Eye (tissue), 1 donor: ENCODE results near the gene ZHX3.

Experiments
- DNase-seq: peaks from one replicate; pipeline ENCODE4 v3.0.0-alpha.2; 2015

Gene ZHX3, protein sequence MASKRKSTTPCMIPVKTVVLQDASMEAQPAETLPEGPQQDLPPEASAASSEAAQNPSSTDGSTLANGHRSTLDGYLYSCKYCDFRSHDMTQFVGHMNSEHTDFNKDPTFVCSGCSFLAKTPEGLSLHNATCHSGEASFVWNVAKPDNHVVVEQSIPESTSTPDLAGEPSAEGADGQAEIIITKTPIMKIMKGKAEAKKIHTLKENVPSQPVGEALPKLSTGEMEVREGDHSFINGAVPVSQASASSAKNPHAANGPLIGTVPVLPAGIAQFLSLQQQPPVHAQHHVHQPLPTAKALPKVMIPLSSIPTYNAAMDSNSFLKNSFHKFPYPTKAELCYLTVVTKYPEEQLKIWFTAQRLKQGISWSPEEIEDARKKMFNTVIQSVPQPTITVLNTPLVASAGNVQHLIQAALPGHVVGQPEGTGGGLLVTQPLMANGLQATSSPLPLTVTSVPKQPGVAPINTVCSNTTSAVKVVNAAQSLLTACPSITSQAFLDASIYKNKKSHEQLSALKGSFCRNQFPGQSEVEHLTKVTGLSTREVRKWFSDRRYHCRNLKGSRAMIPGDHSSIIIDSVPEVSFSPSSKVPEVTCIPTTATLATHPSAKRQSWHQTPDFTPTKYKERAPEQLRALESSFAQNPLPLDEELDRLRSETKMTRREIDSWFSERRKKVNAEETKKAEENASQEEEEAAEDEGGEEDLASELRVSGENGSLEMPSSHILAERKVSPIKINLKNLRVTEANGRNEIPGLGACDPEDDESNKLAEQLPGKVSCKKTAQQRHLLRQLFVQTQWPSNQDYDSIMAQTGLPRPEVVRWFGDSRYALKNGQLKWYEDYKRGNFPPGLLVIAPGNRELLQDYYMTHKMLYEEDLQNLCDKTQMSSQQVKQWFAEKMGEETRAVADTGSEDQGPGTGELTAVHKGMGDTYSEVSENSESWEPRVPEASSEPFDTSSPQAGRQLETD

DNA sequence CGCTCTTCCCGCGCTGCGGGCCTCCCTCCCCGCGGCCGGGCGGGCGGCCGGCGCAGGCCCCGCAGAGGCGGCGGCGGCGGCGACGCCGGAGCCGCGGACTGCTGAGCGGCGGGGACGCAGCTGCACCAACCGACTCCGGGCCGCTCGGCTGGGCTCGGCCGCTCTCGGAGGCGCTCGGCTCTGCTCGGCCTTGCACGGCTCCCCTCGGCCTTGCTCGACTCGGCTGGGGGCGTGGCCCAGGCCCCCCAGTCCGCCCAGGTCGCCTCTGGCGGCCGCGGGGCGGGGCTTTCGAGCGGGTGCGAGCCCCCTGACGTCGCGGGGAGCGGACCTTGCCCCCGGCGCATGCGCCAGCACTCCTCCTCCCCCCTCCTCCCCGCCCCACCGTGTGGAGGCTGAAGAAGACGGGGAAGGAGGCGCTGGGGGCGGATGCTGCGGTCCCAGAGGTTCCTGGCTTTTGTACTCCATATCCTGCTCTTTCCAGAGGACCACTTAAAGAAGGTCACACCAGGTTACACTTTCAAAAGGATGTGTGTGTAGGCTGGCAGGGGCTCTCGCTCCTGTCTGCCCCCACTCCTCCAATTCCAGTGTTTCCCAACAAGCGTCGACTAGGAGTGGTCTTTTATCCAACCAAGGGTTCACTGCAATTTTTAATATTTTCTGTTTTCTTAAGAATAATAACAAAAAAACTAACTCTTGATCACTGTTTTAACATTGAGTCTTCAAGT lies at the start of gene ZHX3:
ZHX3 (minus strand) TSS at position 186 of the 725 bp plus-strand sequence. CDS start 112,815 bp downstream, outside the sequence.
- peak; percentile 98 for DNase-seq

DNA sequence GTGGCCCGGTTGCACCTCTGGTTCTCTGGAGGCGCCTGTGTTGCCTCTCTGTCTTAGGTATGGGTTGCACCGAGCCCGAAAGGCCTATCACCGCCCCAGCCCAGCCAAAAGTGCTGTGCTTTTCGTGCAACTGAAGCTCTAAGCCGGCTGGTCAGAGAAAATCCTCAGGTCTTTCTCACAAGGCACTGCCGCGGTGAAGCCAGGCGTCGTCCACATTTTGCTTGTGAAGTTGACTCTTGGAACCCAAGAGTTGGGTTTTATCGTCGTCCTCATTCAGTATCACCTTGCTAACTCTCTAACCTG lies 49.8 kb upstream of the ZHX3 start:
- no peak for DNase-seq

DNA sequence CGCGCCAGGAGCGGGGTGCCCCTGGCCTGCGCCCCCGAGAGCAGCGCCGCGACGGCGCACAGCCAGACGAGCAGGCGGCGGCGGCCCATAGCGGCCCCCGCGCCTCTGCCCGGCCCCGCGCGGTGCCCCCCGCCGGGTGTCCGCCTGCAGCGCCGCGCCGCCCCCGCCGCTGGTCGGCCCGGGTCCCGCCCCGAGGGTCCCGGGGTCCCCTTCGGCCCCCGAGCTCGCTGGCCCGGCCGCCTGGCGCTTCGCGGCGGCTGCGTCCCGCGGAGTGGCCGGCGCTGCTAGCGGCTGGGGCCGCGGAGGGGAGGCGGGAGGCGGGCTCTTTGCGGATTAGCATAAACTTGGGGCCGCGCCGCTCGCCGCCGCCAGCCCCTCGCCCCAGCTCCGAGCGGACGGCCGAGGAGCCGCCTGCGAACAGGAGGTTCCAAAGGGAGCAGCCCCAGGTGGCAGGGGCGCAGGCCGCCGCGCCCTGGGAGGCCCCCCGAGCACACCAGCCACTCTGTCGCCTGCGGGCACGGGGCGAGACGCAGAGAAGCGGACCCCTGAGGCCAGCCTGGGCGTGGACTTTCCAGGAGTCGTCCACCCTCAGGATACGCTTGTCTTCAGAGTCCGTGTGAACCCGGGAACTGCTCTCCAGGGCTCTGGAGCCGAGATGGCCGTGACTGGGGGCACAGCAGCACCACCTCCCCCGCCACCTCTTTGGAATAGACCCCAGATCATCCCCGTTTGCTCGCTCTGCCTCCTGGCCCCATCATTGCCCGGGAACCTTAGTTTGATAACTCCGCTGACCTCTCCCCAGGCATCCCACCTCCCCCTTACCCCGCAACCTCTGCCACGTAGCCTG lies 49.2 kb upstream of the ZHX3 start, which contains the start of gene EMILIN3:
EMILIN3 (minus strand) TSS at position 273 of the 847 bp plus-strand sequence; CDS start at position 89, 184 bp downstream.
- DNase-seq = peak; percentile 83

DNA sequence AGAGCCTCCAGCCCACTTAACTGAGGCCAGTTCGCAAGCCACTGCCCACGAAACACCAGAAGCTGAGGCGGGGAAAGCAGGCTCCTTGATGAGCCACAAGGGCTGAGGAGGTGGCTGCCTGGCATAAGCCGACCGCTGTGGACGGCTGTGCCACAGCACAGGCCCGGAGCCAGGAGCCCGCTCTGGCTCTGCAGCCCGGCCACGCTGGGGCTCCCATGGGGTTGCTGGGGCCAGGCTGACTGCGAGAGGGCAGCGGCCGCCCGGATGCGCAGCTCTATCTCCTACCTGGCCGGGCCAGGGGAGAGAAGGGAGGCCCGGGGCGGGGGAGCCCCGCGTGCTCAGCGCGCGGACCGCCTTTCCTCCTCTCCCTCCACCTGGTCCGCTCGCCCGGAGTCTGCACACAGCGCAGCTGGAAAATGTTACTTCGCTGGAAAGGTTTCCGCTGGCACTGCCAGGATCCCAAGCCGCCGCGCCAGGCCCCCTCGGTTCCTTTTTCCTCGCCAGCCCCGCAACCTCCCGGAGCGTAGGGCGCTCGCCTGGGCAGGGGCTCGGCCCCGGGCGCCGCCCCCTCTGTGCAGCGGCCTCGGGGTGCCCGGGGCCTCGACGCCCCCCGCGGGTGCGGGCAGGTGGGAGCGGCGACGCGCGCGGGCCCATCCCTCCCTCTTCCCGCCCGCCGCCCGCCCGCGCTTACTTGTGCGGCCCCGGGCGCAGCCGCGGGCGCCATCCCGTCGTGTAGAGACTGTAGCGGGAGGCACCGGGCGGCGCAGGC lies 48.4 kb upstream of the ZHX3 start:
- DNase-seq = peak; percentile 70

DNA sequence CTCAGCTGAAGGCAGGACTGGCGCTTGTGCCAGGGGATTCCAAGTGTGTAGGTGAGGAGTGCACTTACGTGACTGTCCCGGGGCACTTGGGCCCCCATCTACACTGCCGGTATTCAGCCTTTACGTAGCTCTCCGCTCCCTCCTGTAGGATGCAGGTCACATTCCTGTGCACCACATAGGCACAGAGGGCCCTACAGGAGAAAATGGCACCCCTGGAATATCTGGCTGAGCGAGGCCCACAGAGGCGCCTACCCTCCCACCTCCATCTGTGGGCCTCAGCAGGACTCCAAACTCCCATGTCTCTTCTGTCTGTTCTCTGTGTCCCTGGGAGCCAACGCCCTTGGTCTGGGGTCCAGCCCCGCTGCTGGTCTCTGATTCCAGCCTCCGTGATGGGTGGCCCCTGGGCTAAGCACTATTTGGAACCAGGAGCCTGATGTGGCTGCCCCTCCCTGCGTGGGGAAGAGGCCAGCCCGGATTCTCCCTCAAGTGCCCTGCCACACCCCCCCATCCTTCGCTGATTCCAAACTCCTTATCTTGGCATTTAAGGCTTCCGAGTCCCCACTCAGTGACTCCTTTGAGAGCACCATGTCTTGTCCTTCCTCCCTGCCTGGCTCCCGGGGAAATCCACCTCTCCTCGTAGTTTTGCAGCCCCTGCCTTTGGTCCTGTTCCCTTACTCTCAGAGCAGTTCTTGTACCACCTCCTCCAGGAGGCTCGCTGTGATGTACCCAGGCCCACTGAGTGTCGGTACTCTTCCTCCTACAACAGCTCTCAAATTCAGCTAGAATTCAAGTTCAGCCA lies 47.6 kb upstream of the ZHX3 start:
- no peak for DNase-seq

DNA sequence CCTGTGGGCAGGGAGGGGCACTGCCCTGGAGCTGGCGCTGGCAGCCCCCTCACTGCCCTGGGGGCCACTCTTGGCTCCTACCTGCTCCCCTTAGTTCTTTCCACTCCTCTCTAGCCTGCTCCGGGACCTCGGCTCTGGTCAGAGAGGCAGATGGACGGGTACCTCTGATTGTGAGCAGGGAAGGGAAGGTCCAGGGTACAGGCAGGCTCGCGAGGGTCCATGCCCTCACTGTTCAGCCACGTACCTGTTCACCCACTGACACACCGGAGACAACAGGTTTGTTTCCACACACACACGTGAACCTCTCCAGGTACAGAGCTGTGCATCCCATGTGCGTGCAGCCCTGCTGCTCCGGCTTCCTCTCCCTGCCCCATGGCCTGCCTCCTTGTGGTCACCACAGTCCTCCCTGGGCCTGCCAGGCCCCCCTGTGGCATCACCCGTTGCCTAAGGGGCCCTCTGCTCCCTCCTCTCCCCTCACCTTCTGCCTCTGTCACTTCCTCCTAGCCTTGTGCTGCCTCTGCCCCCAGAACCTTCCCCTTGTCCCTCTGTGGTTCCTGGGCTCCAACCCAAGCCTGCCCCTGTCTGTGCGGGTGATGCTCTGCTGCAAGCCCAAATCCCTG lies 46.8 kb upstream of the ZHX3 start:
- no peak for DNase-seq

DNA sequence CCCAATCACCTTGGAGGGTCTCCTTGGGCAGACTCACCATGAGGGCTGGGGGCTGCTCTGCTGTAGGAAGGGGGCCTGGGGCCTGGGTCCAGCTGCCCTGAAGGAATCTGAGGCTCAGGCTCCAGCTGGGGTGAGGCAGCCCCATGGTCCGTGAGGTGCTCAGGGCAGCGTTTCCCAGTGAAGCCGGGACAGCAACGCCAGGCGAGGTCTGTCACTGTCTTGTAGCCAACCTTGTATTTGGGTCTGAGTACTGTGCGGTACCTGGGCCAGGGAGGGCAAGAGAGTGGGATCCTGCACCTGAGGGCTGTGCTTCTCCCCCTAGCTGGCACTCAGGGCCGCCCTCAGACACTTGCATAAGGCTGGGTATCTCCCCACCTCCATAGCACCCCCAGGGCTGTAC lies 46.1 kb upstream of the ZHX3 start:
- no peak for DNase-seq

DNA sequence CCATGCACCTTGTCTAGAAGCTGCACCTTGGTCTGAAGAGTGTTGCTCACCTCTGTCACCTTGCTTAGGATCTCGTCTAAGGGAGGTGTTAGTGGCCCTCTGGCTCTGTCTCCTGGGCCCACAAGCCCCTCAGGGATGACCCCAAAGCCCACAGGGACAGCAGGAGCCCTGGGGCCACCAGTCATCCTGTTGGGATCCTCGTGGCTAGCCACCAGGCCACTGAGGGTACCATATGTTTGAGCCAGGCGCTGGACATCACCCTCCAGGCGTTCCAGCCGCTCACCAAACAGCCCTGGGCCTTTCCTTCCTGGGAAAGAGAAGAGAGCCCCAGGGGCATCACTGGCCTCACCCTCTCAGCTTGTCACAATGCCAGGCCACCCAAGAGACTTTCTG lies 45.2 kb upstream of the ZHX3 start:
- DNase-seq = no peak

DNA sequence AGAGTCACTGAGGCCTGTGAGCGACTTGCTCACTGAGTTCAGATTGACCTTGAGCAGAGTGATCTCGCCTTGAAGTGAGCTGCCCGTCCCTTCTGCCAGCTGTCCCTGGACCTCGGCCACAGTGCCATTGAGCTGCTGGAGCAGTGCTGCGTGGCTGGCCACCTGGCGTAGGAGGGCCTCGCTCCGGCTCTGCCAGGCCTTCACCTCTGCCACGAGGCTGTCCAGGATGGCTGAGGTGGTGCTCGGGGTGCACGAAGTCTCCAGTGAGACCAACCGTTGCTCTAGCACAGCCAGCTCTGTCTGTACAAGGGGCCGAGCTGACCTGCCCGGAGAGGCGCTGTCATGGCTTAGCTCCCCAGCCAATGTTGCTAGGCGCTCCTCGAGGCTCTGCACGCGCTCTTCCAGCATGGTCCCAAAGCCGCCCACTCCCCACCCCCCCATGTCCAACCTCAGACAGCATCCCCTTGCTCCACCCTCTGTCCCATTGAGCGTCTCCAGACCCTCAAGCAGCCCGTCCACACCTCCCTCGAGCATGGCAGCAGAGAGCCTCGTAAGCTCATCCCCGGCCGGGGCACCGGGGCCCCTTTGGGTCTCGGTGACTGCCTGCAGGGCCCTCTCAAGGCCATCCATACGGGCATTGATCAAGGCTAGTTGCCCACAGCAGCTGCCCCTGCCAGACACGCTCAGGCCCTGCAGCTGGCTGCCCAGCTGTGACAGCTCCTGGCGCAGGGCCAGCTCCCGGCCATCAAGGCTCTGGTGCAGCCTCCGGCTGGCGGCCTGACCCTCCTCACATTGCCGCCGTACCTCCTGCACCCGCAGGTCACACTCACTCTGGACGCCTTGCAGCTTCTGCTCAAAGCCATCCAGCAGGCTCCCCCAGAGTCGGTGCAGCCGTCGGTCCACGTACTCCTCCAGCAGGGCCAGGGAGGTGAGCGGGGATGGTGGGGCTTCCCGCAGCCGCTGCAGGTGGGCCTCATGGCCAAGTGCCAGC lies 44.5 kb upstream of the ZHX3 start:
- DNase-seq = peak; percentile 21

DNA sequence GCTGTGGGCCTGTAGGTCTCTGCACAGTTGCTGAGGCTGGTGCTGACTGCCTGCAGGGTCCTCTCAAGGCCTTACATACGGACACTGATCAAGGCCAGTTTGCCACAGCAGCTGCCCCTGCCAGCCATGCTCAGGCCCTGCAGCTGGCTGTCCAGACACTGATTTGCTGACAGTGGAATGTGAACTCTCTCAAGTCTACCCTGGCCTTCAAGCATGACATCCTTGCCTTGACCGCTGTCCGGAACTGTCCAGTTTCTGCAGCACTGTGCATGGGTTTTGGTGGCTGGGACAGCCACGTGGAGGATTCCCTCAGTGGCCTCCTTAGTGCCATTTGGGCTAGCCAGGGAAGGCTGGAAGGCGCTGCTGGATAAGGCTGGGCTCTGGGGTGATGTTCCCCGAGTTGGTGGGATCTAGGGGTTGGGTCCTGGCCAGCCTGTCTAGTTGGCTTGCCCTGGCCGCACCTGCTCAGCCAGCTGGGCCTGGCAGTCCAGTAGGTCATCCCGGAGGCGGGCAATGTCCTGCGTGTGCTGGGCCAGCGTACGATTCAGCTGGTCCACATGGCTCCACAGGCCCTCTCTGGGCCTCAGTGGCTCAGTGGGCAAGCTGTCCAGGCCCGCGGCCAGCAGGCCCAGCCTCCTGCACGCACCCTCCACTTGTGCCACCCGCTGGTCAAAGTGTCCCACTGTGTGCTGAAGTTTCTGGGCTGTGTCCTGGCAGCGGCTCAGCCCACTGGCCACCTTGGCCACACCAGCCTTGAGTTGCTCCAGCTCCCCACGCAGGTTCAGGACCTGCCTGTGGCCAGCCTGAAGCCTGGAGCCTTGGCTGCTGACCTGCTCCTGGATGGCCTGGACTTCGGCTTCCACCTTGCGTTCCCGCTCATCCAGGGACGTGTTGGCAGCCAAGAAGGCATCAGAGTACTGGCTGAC lies 43.6 kb upstream of the ZHX3 start:
- DNase-seq = no peak

DNA sequence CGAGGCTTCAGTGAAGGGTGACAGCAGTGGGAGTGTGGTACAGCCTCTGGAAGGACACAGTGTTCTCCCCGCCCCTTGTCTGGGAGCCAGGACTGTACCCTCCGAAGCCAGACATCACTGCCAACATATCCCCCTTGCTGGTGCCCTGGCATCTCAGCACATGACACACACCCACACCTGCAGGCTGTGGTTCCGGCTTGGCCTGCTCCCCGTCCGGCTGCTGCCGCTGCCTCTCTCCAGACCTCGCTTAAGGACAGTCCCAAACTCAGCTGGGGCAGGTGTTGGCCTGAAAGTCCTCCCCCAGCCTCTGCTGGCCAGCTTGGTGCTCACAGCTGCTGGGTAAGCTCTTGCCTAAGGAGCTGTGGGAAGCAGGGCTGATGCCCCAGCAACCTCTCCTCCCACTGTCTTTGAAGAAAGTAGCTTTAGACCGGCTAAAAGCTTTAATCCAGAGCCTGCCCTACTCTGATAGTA lies 42.0 kb upstream of the ZHX3 start:
- DNase-seq = no peak

DNA sequence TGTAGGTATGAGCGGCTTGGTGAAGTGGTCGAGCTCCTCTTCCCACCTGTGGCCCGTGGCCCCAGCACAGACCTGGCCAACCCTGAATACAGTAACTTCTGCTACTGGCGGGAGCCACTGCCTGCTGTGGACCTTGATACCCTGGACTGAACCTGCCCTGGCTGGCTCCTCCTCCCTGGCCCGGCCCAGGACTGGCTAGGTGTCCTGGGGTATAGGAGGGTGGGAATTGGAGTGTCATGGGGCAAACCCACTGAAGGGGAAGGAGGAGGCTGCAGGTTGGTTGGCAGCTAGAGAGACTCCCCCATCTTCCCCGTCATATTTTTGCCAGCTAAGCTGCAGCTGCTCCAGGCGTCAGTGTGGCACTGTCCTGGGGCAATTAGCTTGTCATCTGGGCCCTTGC lies 41.2 kb upstream of the ZHX3 start:
- no peak for DNase-seq

DNA sequence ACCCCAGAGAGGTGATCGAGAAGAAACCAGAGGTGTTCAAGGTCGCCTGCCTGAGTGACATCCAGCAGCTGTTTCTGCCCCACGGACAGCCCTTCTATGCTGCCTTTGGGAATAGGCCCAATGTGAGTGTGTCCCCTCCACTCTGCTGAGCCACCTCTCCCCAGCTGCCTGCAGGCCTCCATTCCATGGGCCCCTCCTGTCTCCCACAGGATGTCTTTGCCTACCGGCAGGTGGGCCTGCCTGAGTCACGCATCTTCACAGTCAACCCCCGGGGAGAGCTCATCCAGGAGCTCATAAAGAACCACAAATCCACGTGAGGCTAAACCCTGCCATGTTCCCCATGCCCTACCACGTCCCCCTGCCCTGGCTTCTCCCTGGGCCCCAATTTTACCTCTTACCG lies 40.7 kb upstream of the ZHX3 start:
- DNase-seq = no peak

DNA sequence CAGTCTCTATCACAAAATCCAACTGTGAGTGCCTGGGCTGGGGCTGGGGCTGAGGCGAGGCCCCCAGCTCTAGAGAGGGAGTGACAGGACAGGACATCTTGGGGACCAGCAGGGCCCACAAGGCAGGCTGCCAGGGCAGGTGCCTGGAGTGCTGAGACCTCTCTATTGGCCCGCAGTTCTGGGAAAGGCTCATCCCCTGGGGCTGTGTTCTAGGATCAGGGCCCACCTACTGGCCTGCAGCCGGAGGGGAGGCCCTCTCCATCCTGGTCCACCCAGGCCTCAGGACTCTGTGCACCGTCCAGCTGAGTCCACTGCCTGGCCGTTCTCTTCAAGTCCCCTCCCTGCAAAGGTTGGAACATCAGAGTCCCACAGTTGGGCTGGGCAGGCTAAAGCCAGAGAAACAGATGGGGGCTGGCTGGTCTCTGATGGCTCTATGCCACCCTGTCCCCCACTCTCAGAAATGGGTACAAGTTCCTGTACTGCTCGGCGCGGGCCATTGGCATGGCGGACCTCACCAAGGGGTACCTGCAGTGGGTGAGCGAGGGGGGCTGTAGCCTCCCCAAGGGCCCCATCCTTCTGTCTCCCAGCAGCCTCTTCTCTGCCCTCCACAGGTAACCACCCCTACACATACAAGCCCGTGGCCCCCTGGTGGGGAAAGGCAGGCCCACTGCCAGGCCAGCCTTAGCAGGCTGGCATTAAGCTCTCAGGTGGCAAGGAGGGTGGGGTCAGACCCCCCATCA lies 40.1 kb upstream of the ZHX3 start:
- DNase-seq = no peak

DNA sequence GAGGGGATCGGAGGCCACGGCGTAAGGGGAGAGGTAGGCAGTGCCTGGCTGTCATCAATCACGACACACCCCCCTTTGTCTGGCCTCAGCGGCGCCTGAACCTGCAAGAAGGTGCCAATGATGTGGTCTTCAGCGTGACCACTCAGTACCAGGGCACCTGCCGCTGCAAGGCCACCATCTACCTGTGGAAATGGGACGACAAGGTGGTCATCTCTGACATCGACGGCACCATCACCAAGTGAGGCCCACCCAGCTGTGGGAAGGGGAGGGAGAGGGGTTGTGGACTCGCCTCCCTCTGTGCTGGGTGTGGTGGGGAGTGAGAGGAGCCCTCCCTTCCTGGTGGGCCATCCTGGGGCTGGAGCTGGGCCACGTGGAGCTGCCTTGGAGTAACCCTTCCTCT lies 39.4 kb upstream of the ZHX3 start:
- DNase-seq = no peak

DNA sequence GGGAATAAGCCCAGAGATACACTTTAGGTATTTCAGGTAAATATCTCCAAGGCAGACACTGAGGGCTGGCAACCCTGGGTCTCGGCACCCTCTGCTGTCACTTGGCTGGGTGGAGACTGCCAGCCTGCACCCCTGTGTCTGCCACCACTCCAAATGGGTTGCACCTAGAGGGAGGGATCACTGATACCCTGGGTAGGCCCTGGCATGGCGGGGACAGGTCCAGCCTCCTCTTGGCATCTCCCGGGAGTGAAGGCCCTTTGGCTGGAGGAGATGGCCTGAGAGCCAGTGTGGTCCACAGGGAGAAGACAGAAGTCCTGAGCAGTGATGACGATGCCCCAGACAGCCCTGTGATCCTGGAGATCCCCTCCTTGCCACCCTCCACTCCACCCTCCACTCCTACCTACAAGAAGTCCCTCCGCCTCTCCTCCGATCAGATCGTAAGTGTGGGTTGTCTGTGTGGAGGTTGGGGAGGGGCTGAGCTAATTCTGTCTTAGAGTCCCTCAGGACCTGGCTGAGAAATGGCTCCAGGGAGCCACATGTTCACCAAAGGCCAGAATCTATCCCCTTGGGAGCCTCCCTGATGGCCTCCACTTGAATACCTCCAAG lies 38.2 kb upstream of the ZHX3 start:
- DNase-seq = no peak
